Neural crest cell (in vitro differentiated cells): ENCODE data around the gene ERCC6L2. TPM values are rescaled to one million over a fixed set of nuclear protein-coding genes. Genes with fewer than 3 reads are reported as not detected.

Source experiments
- DNase-seq: peaks from one replicate; pipeline ENCODE4 v3.0.0; 2021; ENCODE audit warnings: low read depth, mixed read lengths, low spot score
- H3K27ac Mint-ChIP-seq: one replicate; pipeline ENCODE4 v1.8.0; 2021; ENCODE audit warnings: mild to moderate bottlenecking, mixed read lengths; ENCODE audit not compliant: unreplicated experiment
- H3K27me3 Mint-ChIP-seq: 2 replicates; pipeline ENCODE4 v1.8.0; 2021; ENCODE audit warnings: low read depth, mild to moderate bottlenecking, mixed read lengths
- H3K36me3 Mint-ChIP-seq: 2 replicates; pipeline ENCODE4 v1.8.0; 2021; ENCODE audit warnings: low read depth, mild to moderate bottlenecking, mixed read lengths
- H3K4me1 Mint-ChIP-seq: 2 replicates; pipeline ENCODE4 v1.8.0; 2021; ENCODE audit warnings: mixed read lengths
- H3K4me3 Mint-ChIP-seq: one replicate; pipeline ENCODE4 v1.8.0; 2021; ENCODE audit warnings: mild to moderate bottlenecking, mixed read lengths
- H3K9me3 Mint-ChIP-seq: 2 replicates; pipeline ENCODE4 v1.8.0; 2021; ENCODE audit warnings: mixed read lengths
- CTCF ChIP-seq: fragments of 200-600 bp; sonication (generic); conservative IDR thresholded peaks from 2 replicates; pipeline ENCODE4 v1.5.0; 2021; ENCODE audit warnings: antibody characterized with exemption, mild to moderate bottlenecking
- total RNA-seq: library from RNA; stranded (reverse); gene quantifications from 2 replicates; pipeline ENCODE4 v1.2.1, GENCODE V29; 2021

ERCC6L2 gene
- total RNA-seq, 1 donor from 2014 or later = 58.1 TPM

GRCh38 chr9:95974389-95974788, 98.9 kb downstream of the ERCC6L2 start:
- Mint-ChIP-seq H3K9me3 (no peaks in the 10 kb centered on the region), H3K27ac (no peak overlapping the region), H3K4me1 (no peaks in the 10 kb centered on the region), H3K36me3 (peaks cover 20% of the 10 kb centered on the region), H3K27me3 (no peaks in the 10 kb centered on the region), H3K4me3 (no peak overlapping the region)
- TF ChIP-seq CTCF = no peak
- no peak for DNase-seq

DNA sequence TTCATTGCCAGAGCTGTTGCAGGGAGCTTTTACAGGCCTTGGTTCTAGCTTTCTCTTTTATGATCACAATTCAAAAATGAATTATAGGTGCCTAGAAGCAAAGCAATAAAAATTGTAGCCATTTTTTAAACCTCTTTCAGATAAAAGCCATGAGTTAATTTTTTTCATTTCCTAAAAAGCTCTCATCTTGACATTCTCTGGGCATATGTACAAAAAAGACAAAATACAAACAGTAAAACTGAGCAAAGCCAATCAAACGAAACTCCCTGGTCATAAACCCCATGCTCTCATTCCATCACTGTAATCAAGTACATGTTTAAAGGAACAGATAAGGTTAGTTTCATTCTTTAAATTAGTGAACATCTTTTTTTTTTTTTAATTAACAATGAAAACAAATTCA, 101.9 kb downstream of the ERCC6L2 start:
- Mint-ChIP-seq H3K9me3 (no peaks in the 10 kb centered on the region), H3K4me3 (no peak overlapping the region), H3K27ac (no peak overlapping the region), H3K4me1 (peaks cover 19% of the 10 kb centered on the region), H3K27me3 (no peaks in the 10 kb centered on the region), H3K36me3 (peaks cover 13% of the 10 kb centered on the region)
- no peak for DNase-seq
- no peak for TF ChIP-seq CTCF

GRCh38 chr9:95978106-95978505, 102.6 kb downstream of the ERCC6L2 start:
- H3K4me3 Mint-ChIP-seq = no peak overlapping the region
- H3K27me3 Mint-ChIP-seq = no peaks in the 10 kb centered on the region
- H3K4me1 Mint-ChIP-seq = peaks cover 19% of the 10 kb centered on the region
- no peak overlapping the region for H3K27ac Mint-ChIP-seq
- TF ChIP-seq CTCF = no peak
- DNase-seq = no peak
- no peaks in the 10 kb centered on the region for H3K9me3 Mint-ChIP-seq
- H3K36me3 Mint-ChIP-seq = peaks cover 8% of the 10 kb centered on the region

DNA sequence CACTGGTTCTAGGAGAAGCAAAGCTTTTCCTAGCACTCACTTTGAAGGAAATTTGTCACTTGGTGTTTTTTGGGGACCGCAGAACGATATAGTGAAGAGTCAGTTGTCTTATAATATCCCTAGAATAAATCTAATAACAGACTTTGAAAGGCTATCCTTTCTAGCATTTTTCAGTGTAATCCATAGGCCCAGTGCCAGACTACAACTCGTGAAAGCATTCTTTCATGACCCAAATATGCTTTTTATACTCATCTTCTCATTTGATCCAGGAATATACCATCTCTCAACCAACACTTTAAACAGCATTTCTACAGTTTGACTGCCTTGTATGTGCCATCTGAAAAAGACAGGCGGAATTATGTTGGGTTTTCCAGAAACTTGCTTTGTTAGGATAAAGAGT, 104.0 kb downstream of the ERCC6L2 start:
- Mint-ChIP-seq H3K9me3 (no peaks in the 10 kb centered on the region), H3K36me3 (peaks cover 5% of the 10 kb centered on the region), H3K4me3 (no peak overlapping the region), H3K27ac (no peak overlapping the region), H3K27me3 (no peaks in the 10 kb centered on the region), H3K4me1 (peaks cover 19% of the 10 kb centered on the region)
- DNase-seq = no peak
- TF ChIP-seq CTCF = no peak

GRCh38 chr9:95980262-95981125, 105.0 kb downstream of the ERCC6L2 start:
- TF ChIP-seq CTCF = no peak
- DNase-seq = no peak
- Mint-ChIP-seq H3K27ac (peak overlapping the region; percentile 39), H3K9me3 (no peaks in the 10 kb centered on the region), H3K4me3 (no peak overlapping the region), H3K4me1 (peaks cover 19% of the 10 kb centered on the region), H3K36me3 (peaks cover 11% of the 10 kb centered on the region), H3K27me3 (no peaks in the 10 kb centered on the region)
